HG03095 (cell line): Measurements from ENCODE around the gene EGFR.
"Not testable (repeated sequence)": the region's sequence is repeated elsewhere in the genome, so short reads cannot be mapped to it uniquely, and the experiment has no call there.

Experiments
- ATAC-seq: cut with Tn5 transposase; IDR thresholded peaks from one replicate; pipeline ENCODE4 v1.9.1; 2021; ENCODE audit warnings: moderate library complexity; ENCODE audit not compliant: unreplicated experiment

The EGFR gene

GRCh38 chr7:55164527-55164926 is 145.7 kb downstream of the EGFR start:
- no peak for ATAC-seq

DNA sequence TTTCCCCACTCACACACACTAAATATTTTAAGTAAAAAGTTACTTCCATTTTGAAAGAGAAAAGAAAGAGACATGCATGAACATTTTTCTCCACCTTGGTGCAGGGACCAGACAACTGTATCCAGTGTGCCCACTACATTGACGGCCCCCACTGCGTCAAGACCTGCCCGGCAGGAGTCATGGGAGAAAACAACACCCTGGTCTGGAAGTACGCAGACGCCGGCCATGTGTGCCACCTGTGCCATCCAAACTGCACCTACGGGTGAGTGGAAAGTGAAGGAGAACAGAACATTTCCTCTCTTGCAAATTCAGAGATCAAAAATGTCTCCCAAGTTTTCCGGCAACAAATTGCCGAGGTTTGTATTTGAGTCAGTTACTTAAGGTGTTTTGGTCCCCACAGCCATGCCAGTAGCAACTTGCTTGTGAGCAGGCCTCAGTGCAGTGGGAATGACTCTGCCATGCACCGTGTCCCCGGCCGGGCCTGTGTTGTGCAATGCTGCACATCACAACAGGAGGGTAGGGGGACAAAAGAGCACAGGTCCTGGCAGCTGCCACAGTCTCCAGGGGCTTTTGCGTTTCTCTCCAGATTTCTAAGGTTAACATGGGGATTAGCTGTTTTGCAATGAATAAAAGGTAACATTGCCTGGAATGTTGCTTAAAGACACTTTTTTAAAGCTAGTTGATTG is 146.5 kb downstream of the EGFR start:
- no peak for ATAC-seq

DNA sequence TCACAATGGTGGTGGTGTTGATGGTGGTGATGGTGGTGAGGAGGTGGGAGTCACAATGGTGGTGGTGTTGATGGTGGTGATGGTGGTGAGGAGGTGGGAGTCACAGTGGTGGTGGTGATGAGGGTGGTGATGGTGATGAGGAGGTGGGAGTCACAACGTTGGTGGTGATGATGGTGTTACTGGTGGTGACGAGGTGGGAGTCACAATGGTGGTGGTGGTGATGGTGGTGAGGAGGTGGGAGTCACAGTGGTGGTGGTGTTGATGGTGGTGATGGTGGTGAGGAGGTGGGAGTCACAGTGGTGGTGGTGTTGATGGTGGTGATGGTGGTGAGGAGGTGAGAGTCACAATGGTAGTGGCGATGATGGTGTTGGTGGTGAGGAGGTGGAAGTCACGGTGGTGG is 148.5 kb downstream of the EGFR start:
- not testable (repeated sequence) for ATAC-seq

DNA sequence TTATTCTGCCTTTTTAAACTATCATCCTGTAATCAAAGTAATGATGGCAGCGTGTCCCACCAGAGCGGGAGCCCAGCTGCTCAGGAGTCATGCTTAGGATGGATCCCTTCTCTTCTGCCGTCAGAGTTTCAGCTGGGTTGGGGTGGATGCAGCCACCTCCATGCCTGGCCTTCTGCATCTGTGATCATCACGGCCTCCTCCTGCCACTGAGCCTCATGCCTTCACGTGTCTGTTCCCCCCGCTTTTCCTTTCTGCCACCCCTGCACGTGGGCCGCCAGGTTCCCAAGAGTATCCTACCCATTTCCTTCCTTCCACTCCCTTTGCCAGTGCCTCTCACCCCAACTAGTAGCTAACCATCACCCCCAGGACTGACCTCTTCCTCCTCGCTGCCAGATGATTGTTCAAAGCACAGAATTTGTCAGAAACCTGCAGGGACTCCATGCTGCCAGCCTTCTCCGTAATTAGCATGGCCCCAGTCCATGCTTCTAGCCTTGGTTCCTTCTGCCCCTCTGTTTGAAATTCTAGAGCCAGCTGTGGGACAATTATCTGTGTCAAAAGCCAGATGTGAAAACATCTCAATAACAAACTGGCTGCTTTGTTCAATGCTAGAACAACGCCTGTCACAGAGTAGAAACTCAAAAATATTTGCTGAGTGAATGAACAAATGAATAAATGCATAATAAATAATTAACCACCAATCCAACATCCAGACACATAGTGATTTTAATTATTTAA is 151.7 kb downstream of the EGFR start:
- no peak for ATAC-seq

- no peak for ATAC-seq
Measured at GRCh38 chr7:55171157-55171556, 152.3 kb downstream of the EGFR start.

- ATAC-seq = no peak
Measured at GRCh38 chr7:55172161-55172560, 153.3 kb downstream of the EGFR start.

DNA sequence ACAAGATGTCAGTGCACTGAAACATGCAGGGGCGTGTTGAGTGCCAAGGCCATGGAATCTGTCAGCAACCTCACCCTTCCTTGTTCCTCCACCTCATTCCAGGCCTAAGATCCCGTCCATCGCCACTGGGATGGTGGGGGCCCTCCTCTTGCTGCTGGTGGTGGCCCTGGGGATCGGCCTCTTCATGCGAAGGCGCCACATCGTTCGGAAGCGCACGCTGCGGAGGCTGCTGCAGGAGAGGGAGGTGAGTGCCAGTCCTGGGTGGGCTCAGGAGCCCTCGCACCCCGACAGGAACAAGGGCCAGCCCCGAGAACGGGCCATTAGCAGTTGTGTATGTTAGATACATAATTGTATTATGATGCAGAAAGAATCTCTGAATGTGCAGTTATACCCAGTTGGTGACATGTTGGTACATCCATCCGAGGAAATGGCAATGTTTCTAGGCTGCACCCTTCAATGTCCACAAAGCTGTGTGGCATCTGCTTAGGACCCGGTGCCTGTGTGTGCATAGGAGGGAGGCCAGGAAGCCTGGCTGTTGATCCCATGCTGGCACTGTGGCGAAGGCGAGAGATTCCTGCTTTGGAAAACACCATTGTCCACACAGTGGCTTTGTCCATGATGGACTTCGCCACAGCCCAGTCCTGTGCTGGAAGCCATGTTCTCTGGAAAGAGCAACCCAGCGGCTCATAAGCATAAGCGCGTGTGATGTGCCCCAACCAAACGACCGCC is 154.2 kb downstream of the EGFR start:
- ATAC-seq = no peak

- no peak for ATAC-seq
Measured at GRCh38 chr7:55173671-55174070, 154.9 kb downstream of the EGFR start.

DNA sequence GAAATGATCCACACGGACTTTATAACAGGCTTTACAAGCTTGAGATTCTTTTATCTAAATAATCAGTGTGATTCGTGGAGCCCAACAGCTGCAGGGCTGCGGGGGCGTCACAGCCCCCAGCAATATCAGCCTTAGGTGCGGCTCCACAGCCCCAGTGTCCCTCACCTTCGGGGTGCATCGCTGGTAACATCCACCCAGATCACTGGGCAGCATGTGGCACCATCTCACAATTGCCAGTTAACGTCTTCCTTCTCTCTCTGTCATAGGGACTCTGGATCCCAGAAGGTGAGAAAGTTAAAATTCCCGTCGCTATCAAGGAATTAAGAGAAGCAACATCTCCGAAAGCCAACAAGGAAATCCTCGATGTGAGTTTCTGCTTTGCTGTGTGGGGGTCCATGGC is 155.6 kb downstream of the EGFR start:
- ATAC-seq = no peak

- no peak for ATAC-seq
Measured at GRCh38 chr7:55174856-55175255, 156.0 kb downstream of the EGFR start.

- ATAC-seq = no peak
Measured at GRCh38 chr7:55177068-55177530, 158.3 kb downstream of the EGFR start.

- ATAC-seq = no peak
Measured at GRCh38 chr7:55177589-55178261, 158.9 kb downstream of the EGFR start.

GRCh38 chr7:55178292-55178862 is 159.6 kb downstream of the EGFR start:
- no peak for ATAC-seq

DNA sequence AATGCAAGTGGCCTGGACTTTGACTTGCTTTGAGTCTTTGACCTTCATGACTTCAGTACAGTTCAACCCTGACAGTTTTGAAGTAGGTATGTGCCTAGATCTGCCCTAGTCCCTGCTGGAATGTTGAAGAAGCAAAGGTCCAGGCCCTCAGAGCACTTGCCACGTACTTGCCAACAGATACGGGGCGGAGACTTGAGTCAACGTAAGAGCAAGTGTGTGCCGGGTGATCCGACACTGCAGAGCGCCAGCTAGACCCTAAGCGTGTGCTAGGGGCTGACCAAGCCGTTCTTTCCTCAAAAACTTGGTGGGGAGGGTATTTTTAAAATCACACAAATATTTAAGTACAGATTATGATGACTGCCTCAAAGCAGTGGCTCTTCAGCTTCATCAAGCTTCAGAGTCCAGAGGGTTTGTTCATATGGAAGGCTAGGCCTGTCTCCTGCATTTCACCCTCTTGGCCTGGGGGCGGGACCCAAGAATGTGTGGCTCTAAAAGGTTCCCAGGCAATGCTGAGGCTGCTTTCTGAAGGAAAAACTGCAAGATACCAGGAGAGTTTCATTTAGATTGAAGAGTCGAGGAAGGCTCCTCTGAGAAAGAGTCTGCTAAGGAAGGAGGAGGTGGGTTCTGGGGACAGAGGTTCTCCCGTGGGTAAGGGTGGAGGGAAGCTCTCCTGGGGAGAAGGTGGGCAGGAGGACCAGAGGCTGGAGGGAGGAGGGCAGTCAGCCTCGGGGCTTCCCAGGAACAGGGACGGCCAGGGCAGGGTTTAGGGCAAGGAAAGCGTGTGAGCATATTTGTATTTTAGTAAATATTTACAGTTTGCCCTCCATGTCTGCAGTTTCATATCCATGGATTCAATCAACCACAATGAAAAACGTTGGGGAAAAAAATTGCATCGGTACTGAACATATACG is 160.3 kb downstream of the EGFR start:
- no peak for ATAC-seq

GRCh38 chr7:55179931-55180682 is 161.3 kb downstream of the EGFR start:
- ATAC-seq = no peak

DNA sequence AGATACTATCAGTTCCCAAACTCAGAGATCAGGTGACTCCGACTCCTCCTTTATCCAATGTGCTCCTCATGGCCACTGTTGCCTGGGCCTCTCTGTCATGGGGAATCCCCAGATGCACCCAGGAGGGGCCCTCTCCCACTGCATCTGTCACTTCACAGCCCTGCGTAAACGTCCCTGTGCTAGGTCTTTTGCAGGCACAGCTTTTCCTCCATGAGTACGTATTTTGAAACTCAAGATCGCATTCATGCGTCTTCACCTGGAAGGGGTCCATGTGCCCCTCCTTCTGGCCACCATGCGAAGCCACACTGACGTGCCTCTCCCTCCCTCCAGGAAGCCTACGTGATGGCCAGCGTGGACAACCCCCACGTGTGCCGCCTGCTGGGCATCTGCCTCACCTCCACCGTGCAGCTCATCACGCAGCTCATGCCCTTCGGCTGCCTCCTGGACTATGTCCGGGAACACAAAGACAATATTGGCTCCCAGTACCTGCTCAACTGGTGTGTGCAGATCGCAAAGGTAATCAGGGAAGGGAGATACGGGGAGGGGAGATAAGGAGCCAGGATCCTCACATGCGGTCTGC is 162.2 kb downstream of the EGFR start:
- no peak for ATAC-seq

- no peak for ATAC-seq
Measured at GRCh38 chr7:55181762-55182161, 162.9 kb downstream of the EGFR start.

- no peak for ATAC-seq
Measured at GRCh38 chr7:55183897-55184296, 165.1 kb downstream of the EGFR start.

GRCh38 chr7:55185321-55185802 is 166.5 kb downstream of the EGFR start:
- no peak for ATAC-seq
